ENCODE results near the gene TTN.

The TTN gene

GRCh38 chr2:178731300-178731699, 75.9 kb downstream of the TTN start:
- TF ChIP-seq CTCF (IDR thresholded peaks at IDR 0.05; ENCODE audit: borderline replicate concordance, insufficient read depth, low read depth, low read length): no peak
- no peak overlapping the region for H3K4me3 ChIP-seq (ENCODE audit: low read depth, low read length)

GRCh38 chr2:178730049-178730448, 77.2 kb downstream of the TTN start:
- TF ChIP-seq CTCF (IDR thresholded peaks at IDR 0.05; ENCODE audit: borderline replicate concordance, insufficient read depth, low read depth, low read length): no peak
- no peak overlapping the region for H3K4me3 ChIP-seq (ENCODE audit: low read depth, low read length)

DNA sequence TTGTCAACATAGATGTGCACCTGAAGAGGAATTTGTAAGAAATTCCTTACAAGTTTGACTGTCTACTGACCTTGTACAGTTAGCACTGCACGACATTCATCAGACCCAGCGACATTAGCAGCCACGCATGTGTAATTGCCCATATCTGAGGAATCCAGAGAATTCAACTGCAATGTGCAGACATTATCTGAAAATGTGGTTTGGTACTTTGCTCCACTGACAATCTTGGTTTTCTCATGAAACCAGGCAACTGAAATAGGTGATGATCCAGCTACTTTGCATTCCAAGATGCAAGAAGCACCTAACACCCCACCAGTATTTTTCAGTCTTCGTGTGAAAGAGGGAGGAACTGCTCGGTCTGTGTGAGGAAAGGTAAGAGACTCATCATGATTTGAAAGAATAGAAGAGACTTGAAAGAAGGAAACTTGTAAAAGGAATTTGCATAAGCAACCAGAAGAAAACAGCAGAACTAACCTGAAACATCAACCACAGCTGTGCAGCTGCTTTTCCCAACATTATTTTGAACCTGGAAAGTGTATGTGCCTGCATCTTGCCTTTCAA, 83.4 kb downstream of the TTN start:
- H3K4me3 ChIP-seq (ENCODE audit: low read depth, low read length): no peak overlapping the region
- no peak for TF ChIP-seq CTCF (IDR thresholded peaks at IDR 0.05; ENCODE audit: borderline replicate concordance, insufficient read depth, low read depth, low read length)

- no peak overlapping the region for H3K4me3 ChIP-seq (ENCODE audit: low read depth, low read length)
- no peak for TF ChIP-seq CTCF (IDR thresholded peaks at IDR 0.05; ENCODE audit: borderline replicate concordance, insufficient read depth, low read depth, low read length)
These were observed 84.9 kb downstream of the TTN start for GRCh38 chr2:178722296-178722695.

DNA sequence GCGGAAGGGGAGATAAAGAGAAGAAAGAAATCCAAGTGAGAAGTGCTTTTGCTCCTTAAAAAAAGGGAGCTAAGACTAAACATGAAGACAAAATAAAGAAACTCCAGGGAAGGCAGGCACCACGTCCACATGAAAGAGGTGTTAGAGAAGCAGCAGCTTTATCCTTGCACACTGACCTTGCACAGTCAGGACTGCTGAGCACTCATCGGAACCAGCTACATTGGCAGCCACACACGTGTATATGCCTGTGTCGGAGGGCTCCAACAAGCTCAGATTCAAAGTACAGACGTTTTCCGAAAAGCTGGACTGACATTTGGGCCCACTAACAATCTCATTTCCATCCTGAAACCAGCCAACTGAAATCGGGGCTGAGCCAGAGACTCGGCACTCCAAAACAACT, 88.2 kb downstream of the TTN start:
- no peak overlapping the region for H3K4me3 ChIP-seq (ENCODE audit: low read depth, low read length)
- no peak for TF ChIP-seq CTCF (IDR thresholded peaks at IDR 0.05; ENCODE audit: borderline replicate concordance, insufficient read depth, low read depth, low read length)

- no peak for TF ChIP-seq CTCF (IDR thresholded peaks at IDR 0.05; ENCODE audit: borderline replicate concordance, insufficient read depth, low read depth, low read length)
- no peak overlapping the region for H3K4me3 ChIP-seq (ENCODE audit: low read depth, low read length)
These were observed 88.9 kb downstream of the TTN start for GRCh38 chr2:178718283-178718682.

DNA sequence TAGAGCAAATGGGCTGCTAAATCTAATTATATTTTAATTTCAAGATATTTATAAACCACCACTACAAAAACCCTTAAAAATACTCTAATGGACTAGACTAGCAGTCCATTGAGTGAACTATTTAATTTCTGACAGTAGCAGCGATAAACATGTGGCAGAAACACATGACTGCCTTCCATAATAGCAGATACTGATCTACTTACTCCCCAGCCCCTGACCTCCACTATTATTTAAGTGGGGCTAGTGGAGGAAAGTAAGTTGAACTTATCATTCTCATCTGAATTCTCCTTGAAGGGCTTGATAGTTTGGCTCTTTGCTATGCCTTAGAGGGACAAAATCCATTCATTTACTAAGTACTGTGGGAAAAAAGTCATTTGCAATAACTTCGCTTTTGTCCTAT, 90.8 kb downstream of the TTN start:
- no peak overlapping the region for H3K4me3 ChIP-seq (ENCODE audit: low read depth, low read length)
- no peak for TF ChIP-seq CTCF (IDR thresholded peaks at IDR 0.05; ENCODE audit: borderline replicate concordance, insufficient read depth, low read depth, low read length)

All from GM12875 (cell line).